ENCODE results near the gene HMSD.

Gene HMSD

GRCh38 chr18:63994783-63995399 is 45.8 kb downstream of the HMSD start:
- DNase-seq (ENCODE audit: low spot score), result peak; percentile 47

DNA sequence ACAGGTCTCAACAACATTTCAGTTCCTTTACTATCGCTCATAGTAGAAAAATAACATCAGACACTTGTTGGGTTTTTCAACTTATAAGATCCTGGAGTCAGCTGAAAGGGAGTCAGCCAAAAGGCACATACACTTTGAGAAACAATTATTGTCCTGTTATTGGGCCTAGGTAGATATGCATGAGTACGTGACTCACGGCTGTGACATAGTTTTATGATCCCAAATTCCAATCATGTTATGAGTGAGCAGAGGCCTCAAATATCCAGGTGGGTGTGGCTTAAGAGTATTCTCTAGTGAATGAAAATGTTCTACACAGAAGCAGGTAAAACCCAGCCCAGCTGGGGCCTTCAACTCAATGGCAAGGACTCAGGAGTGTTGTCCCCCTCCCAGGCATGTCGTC is 47.9 kb downstream of the HMSD start:
- DNase-seq (ENCODE audit: low spot score), result no peak

- no peak for DNase-seq (ENCODE audit: low spot score)
Observed at GRCh38 chr18:63997606-63998005, 48.5 kb downstream of the HMSD start.

GRCh38 chr18:63999871-64000270 is 50.8 kb downstream of the HMSD start:
- DNase-seq (ENCODE audit: low spot score), result no peak

GRCh38 chr18:64002581-64002980 is 53.5 kb downstream of the HMSD start:
- DNase-seq (ENCODE audit: low spot score), result no peak

GRCh38 chr18:64009305-64009704 is 60.2 kb downstream of the HMSD start:
- no peak for DNase-seq (ENCODE audit: low spot score)

Data from pons (tissue), 1 donor.